CD8-positive, alpha-beta memory T cell (primary cell): ENCODE data around the gene SULF2. TPM values are rescaled to one million over a fixed set of nuclear protein-coding genes. Genes with fewer than 3 reads are reported as not detected.

Experiments
- CTCF ChIA-PET: fragments of 350-600 bp; sonication (Branson Sonifier 250); formaldehyde crosslinking; loops from one replicate; lab custom pipeline; 2021; ENCODE audit warnings: antibody characterized with exemption; lab: Charles Lee
- POLR2A ChIA-PET: fragments of 350-600 bp; sonication (Branson Sonifier 250); formaldehyde crosslinking; loops from one replicate; lab custom pipeline; 2021; ENCODE audit warnings: antibody characterized with exemption; lab: Charles Lee
- DNase-seq, 5 donors: peaks; one replicate each; pipeline versions ENCODE4 v3.0.0 to v3.0.0-alpha.2; 2020 to 2022; ENCODE audit warnings: mixed read lengths in 1 of 5
- H3K27ac ChIP-seq: one replicate; pipeline ENCODE4 v1.7.0; 2013; ENCODE audit warnings: low read depth, mild to moderate bottlenecking, low read length, moderate library complexity
- H3K27me3 ChIP-seq: 2 replicates; pipeline ENCODE4 v1.7.0; 2013; ENCODE audit warnings: low read length, mild to moderate bottlenecking; ENCODE audit not compliant: insufficient read depth, poor library complexity, severe bottlenecking
- H3K36me3 ChIP-seq: 2 replicates; pipeline ENCODE4 v1.7.0; 2013; ENCODE audit warnings: mild to moderate bottlenecking, low read length, moderate library complexity; ENCODE audit not compliant: insufficient read depth
- H3K4me1 ChIP-seq: 2 replicates; pipeline ENCODE4 v1.7.0; 2013; ENCODE audit warnings: mild to moderate bottlenecking, low read length, moderate library complexity; ENCODE audit not compliant: insufficient read depth
- H3K4me3 ChIP-seq: 2 replicates; pipeline ENCODE4 v1.7.0; 2013; ENCODE audit warnings: mild to moderate bottlenecking, low read length
- H3K9me3 ChIP-seq: 2 replicates; pipeline ENCODE4 v1.7.0; 2013; ENCODE audit warnings: mild to moderate bottlenecking, low read length
- H3K27ac Mint-ChIP-seq, 8 donors: one replicate each; pipeline ENCODE4 v1.8.0; 2020 to 2021; ENCODE audit warnings: mixed read lengths in 8 of 8, mild to moderate bottlenecking in 6 of 8, inconsistent platforms in 3 of 8, moderate library complexity in 3 of 8
- H3K27me3 Mint-ChIP-seq, 2 donors: one replicate each; pipeline ENCODE4 v1.8.0; 2020 to 2021; ENCODE audit warnings: mixed read lengths in 2 of 2, mild to moderate bottlenecking in 1 of 2, moderate library complexity in 1 of 2
- H3K36me3 Mint-ChIP-seq, 3 donors: one replicate each; pipeline ENCODE4 v1.8.0; 2020 to 2021; ENCODE audit warnings: mixed read lengths in 3 of 3, inconsistent platforms in 1 of 3, mild to moderate bottlenecking in 1 of 3
- H3K4me1 Mint-ChIP-seq, 3 donors: one replicate each; pipeline ENCODE4 v1.8.0; 2020 to 2021; ENCODE audit warnings: mixed read lengths in 3 of 3, inconsistent platforms in 1 of 3, mild to moderate bottlenecking in 1 of 3
- H3K4me3 Mint-ChIP-seq, 7 donors: one replicate each; pipeline ENCODE4 v1.8.0; 2020 to 2021; ENCODE audit warnings: mixed read lengths in 7 of 7, mild to moderate bottlenecking in 6 of 7, moderate library complexity in 4 of 7, inconsistent platforms in 2 of 7
- H3K9me3 Mint-ChIP-seq, 5 donors: one replicate each; pipeline ENCODE4 v1.8.0; 2020 to 2022; ENCODE audit warnings: mixed read lengths in 5 of 5, mild to moderate bottlenecking in 3 of 5, moderate library complexity in 2 of 5, inconsistent platforms in 1 of 5
- polyA plus RNA-seq: library from polyadenylated mRNA; unstranded; fragments of 300-500 nt; fragmentation: Illumina TruSeq; gene quantifications from one replicate; pipeline ENCODE4 v1.2.3, GENCODE V29; 2021
- total RNA-seq, 2 experiments: library from RNA; stranded (reverse); gene quantifications; one replicate each; pipeline ENCODE4 v1.2.3, GENCODE V29; 2021

SULF2 gene
- total and polyA plus RNA-seq, 3 experiments from 2014 or later: 0.28 to 1.4 (median 1.1) TPM

DNA sequence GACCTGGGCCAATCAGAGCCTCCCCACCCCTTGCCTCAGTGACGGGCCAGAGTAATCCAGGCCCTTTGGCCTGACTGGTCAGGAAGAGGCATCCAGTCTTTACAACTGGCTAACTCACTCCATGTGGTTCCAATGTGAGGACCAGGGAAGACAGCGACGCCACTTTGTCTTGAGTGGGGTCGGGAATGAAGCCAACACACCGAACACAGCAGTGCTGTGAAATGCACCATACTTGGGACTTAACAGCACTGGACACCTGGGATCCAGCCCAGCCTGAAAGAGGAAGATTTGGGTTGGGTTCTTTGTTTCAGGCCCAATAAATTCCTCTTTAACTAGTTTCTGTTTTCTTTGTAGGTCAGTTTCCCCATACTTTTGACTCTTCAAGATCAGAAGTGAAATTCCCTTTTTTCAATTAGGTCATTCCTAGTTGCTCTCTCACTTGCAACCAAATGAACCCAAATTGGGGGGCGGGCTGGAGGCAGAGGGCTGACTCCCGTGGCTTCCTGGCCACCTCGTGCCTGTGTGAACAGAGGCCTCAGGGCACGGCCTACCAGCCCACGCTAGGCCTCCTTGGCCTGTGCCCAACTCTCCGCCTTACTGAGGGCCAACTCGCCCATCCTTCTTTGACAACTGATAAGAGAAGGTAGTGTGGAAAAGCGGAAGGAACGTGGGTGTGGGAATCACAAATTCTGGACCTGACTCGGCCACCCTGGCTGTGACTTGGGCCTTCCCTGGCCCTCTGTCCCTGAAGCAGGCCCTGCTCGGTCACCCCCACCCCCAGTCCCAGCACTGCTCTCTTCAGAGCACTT is 17.1 kb downstream of the SULF2 start:
- Mint-ChIP-seq H3K4me1 (no peaks in the 10 kb centered on the region), H3K36me3 (no peaks in the 10 kb centered on the region), H3K27me3 (peaks cover 4 to 22% of the 10 kb centered on the region in 2 donors), H3K4me3 (no peak overlapping the region), H3K27ac (peak overlapping the region in 2 of 8 donors; percentile 6 to 33), H3K9me3 (peaks cover 0 to 1% (median 0%) of the 10 kb centered on the region in 5 donors)
- CTCF ChIA-PET: no interaction called here
- Histone ChIP-seq H3K4me3 (no peak overlapping the region), H3K36me3 (no peaks in the 10 kb centered on the region), H3K4me1 (no peaks in the 10 kb centered on the region), H3K27me3 (no peaks in the 10 kb centered on the region), H3K9me3 (no peaks in the 10 kb centered on the region), H3K27ac (no peak overlapping the region)
- no peak for DNase-seq
- POLR2A ChIA-PET: no interaction called here

DNA sequence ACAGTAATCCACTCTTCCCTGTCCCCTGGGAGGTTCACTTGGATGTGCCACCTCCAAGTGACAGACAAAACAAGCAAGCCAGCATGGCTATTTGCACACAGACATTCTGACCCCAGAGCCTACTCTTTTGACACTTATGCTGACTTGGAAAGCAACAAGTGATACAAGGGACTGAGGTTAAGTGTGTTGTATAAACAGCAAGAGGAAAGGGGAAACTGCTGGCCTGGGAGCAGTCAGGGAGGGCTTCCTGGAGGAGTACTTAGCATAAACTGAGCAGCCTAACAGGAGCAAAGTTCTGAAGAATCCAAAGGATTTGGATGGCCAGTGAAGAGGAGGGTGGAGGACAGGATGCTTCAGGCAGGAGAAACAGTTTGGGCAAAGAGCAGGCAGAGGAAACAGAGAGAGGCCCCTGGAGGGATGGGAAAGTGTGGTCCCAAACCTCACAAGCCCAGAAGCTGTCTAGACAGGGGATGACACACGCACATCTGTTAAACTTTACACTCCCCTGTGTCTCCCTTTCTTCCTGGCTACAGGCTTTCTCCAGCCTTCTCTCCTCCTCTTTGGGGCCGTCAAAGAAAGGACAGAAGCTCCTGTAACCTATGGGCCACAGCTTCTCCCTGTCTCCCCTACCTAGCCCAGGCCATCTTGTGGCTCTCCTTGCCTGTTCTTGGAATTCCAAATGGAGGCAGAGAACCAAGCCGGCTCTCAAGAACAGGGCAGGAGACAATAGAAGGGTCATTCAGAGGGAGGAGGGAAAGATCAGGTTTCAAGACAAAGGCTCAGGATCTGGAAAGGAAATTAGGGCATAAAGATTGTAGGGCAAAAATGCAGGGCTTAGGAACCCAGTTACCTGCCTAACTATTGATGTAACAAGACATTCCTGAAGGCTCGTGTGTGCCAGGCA is 19.3 kb downstream of the SULF2 start:
- DNase-seq: no peak
- Mint-ChIP-seq H3K4me1 (no peaks in the 10 kb centered on the region), H3K36me3 (no peaks in the 10 kb centered on the region), H3K27me3 (peaks cover 6 to 40% of the 10 kb centered on the region in 2 donors), H3K9me3 (peaks cover 0 to 1% (median 0%) of the 10 kb centered on the region in 5 donors), H3K4me3 (no peak overlapping the region), H3K27ac (no peak overlapping the region)
- Histone ChIP-seq H3K4me1 (no peaks in the 10 kb centered on the region), H3K27me3 (peaks cover 5% of the 10 kb centered on the region), H3K36me3 (no peaks in the 10 kb centered on the region), H3K27ac (no peak overlapping the region), H3K4me3 (no peak overlapping the region), H3K9me3 (no peaks in the 10 kb centered on the region)
- ChIA-PET POLR2A (no interaction called here), CTCF (no interaction called here)

DNA sequence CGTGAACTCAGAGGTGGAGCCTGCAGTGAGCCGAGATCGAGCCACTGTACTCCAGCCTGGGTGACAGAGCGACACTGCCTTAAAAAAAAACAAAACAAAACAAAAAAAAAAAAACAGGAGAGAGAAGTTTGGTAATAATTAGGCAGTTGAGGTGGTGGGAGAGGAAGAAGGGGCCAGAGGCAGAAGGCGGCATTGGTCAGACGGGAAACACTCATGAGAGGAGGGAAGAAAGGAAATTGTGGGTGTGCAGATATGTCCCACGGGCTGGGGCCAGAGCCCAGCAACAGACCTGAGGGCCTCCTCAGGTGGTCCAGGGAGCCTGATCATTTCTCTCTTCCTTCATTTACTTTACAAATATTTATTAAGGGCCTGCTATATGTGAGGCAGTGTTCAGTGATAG is 20.0 kb downstream of the SULF2 start:
- Mint-ChIP-seq H3K4me1 (no peaks in the 10 kb centered on the region), H3K27ac (peak overlapping the region in 2 of 8 donors; percentile 56 to 72), H3K27me3 (peaks cover 7 to 46% of the 10 kb centered on the region in 2 donors), H3K4me3 (no peak overlapping the region), H3K9me3 (peaks cover 0 to 1% (median 0%) of the 10 kb centered on the region in 5 donors), H3K36me3 (no peaks in the 10 kb centered on the region)
- no peak overlapping the region for H3K27ac ChIP-seq
- ChIA-PET POLR2A (no interaction called here), CTCF (no interaction called here)
- no peaks in the 10 kb centered on the region for H3K4me1 ChIP-seq
- H3K9me3 ChIP-seq: no peaks in the 10 kb centered on the region
- no peak overlapping the region for H3K4me3 ChIP-seq
- H3K36me3 ChIP-seq: no peaks in the 10 kb centered on the region
- DNase-seq: no peak
- H3K27me3 ChIP-seq: peaks cover 10% of the 10 kb centered on the region

DNA sequence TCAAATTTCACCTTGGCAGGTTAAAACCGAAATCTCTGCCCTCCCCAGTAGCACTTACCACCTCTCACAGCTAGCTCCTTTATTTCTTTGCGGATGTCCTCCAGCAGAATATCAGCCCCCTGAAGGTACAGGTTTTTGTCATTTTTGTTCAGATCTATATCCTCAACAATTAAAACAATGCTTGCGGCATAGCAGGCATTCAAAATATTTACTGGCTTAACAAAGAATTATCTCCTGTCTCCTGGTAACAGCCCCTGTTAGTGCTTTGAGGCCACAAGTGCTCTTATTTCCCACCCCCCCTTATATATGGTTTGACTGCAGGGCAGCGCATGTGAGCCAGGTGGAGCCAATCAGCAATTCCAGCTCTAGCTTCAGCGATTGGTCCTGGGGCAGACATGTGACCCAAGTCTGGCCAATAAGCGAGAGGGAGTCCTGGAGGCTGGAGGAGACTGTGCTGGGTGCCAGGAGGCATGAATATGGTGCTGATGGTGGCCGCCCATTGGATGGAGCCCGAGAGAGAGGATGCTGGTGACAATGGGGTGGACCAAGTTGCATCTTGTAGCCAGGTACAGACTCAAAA is 21.0 kb downstream of the SULF2 start:
- POLR2A ChIA-PET: no interaction called here
- Histone ChIP-seq H3K36me3 (no peaks in the 10 kb centered on the region), H3K9me3 (no peaks in the 10 kb centered on the region), H3K4me3 (no peak overlapping the region), H3K27me3 (peaks cover 10% of the 10 kb centered on the region), H3K27ac (no peak overlapping the region), H3K4me1 (no peaks in the 10 kb centered on the region)
- CTCF ChIA-PET: no interaction called here
- Mint-ChIP-seq H3K36me3 (no peaks in the 10 kb centered on the region), H3K27me3 (peaks cover 7 to 50% of the 10 kb centered on the region in 2 donors), H3K9me3 (no peaks in the 10 kb centered on the region), H3K27ac (peak overlapping the region in 1 of 8 donors; percentile 26), H3K4me3 (no peak overlapping the region), H3K4me1 (no peaks in the 10 kb centered on the region)
- DNase-seq: no peak

DNA sequence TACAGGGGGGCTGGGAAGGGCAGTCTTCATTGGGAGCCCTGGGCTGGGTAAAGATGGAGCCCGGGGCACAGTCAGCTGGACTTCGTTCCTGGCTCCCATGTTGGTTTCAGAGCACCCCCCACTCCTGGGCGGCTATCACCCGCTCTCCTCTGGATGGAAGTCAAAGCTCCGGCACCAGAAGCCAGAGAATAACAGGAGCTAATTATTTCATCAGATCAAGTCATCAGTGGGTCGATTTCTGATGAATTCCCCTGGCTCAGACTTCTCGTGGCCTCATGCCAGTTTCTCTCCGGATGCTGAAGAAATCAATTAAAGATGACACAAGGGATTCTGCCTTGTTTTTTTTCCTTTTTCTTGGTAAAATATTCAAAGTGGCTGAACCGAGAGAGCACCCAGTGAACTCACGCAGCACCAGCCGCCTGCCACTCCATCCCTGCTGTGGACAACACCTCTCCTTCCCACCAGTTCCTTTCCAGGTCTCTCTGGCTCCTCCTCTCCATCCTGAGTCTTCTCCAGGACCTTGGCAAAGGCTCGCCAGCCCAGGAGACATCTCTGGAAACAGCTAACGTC is 22.5 kb downstream of the SULF2 start:
- no peaks in the 10 kb centered on the region for H3K36me3 Mint-ChIP-seq
- POLR2A ChIA-PET: no interaction called here
- no peak overlapping the region for H3K27ac ChIP-seq
- H3K4me3 Mint-ChIP-seq: no peak overlapping the region
- no peak overlapping the region for H3K4me3 ChIP-seq
- DNase-seq: no peak
- H3K27ac Mint-ChIP-seq: no peak overlapping the region
- no peaks in the 10 kb centered on the region for H3K4me1 ChIP-seq
- CTCF ChIA-PET: no interaction called here
- no peaks in the 10 kb centered on the region for H3K9me3 Mint-ChIP-seq
- peaks cover 10% of the 10 kb centered on the region for H3K27me3 ChIP-seq
- no peaks in the 10 kb centered on the region for H3K36me3 ChIP-seq
- no peaks in the 10 kb centered on the region for H3K4me1 Mint-ChIP-seq
- no peaks in the 10 kb centered on the region for H3K9me3 ChIP-seq
- peaks cover 11 to 50% of the 10 kb centered on the region in 2 donors for H3K27me3 Mint-ChIP-seq

DNA sequence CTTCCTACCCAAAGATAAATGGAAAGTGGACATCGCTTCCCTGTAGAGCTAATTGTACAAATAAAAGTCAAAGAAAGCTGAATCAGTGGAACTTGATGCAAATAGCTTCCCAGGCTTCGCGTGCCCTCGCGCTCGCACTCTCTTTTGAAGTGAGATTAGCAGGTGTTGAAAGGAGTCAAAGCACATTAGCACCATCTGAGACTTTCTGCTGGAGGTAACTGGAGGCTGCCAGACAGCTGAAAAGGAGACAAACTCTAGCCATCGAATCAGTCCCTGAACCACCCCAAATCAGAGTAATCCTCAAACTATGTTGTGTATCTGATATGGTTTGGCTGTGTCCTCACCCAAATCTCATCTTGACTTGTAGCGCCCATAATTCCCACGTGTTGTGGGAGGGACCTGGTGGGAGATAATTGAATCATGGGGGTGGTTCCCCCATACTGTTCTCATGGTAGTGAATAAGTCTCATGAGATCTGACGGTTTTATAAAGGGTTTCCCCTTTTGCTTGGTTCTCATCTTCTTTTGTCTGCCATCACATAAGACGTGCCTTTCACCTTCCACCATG is 23.7 kb downstream of the SULF2 start:
- Mint-ChIP-seq H3K36me3 (no peaks in the 10 kb centered on the region), H3K27me3 (peaks cover 11 to 56% of the 10 kb centered on the region in 2 donors), H3K4me1 (no peaks in the 10 kb centered on the region), H3K9me3 (no peaks in the 10 kb centered on the region), H3K4me3 (no peak overlapping the region), H3K27ac (no peak overlapping the region)
- Histone ChIP-seq H3K4me3 (no peak overlapping the region), H3K27me3 (peaks cover 10% of the 10 kb centered on the region), H3K27ac (no peak overlapping the region), H3K36me3 (no peaks in the 10 kb centered on the region), H3K9me3 (no peaks in the 10 kb centered on the region), H3K4me1 (no peaks in the 10 kb centered on the region)
- POLR2A ChIA-PET: no interaction called here
- no peak for DNase-seq
- CTCF ChIA-PET: no interaction called here

DNA sequence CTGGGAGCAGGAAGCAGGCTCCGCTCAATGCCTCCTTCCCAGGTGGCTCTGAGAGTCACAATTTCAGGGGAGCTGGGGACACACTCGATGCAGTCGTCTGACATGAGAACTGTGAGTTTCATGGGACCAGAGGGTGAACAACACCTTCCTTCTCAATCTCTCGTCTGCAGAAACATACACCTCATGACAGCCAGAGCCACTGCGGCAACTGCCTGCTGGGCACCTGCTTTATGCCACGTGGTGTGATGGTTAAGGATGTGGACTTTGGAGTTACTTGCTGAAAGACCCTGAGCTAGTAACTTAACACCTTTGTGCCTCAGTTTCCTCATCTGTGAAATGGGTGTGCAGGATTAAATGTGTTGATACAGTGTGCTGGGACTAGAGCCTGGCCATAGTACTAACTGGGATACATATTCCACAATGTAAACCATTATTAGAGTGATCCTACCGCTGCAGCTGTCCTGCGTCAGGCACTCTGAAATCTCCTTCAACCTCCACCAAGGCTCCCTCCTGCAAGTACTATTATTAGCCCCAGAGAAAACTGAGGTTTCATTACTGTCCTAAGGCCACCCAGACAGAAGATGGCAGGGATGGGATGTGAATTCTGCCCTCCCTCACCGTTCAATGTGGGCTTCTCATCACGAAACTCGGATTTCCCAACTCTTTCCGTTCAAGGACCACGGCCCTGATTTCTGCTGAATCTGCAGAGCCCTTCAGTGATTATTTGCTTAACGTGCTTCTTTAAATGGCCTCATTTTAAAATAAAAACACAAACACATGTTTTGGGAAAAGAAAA is 24.4 kb downstream of the SULF2 start:
- Mint-ChIP-seq H3K4me1 (no peaks in the 10 kb centered on the region), H3K4me3 (no peak overlapping the region), H3K36me3 (peaks cover 0 to under 1% (median 0%) of the 10 kb centered on the region in 3 donors), H3K27ac (no peak overlapping the region), H3K27me3 (peaks cover 11 to 53% of the 10 kb centered on the region in 2 donors), H3K9me3 (no peaks in the 10 kb centered on the region)
- Histone ChIP-seq H3K27ac (no peak overlapping the region), H3K27me3 (peaks cover 10% of the 10 kb centered on the region), H3K4me1 (no peaks in the 10 kb centered on the region), H3K9me3 (no peaks in the 10 kb centered on the region), H3K36me3 (no peaks in the 10 kb centered on the region), H3K4me3 (no peak overlapping the region)
- no peak for DNase-seq
- POLR2A ChIA-PET: no interaction called here
- CTCF ChIA-PET: no interaction called here
